Muscle of leg (tissue), 16 donors: Measurements from ENCODE around the gene ZC3HAV1L. TPM values are rescaled to one million over a fixed set of nuclear protein-coding genes. Genes with fewer than 3 reads are reported as not detected.
A peak's percentile ranks its signal among the peaks of the same experiment; 100 is the strongest.
"Not testable (repeated sequence)": the region's sequence is repeated elsewhere in the genome, so short reads cannot be mapped to it uniquely, and the experiment has no call there.

ENCODE experiments used
- DNase-seq: peaks from one replicate; pipeline ENCODE4 v3.0.0; 2013
- H3K27ac ChIP-seq: one replicate; pipeline ENCODE4 v1.5.1; 2013; ENCODE audit warnings: mild to moderate bottlenecking, low read length, control low read depth
- H3K27me3 ChIP-seq: one replicate; pipeline ENCODE4 v1.6.1; 2013; ENCODE audit warnings: low read length; ENCODE audit not compliant: control insufficient read depth, insufficient read depth
- H3K36me3 ChIP-seq: one replicate; pipeline ENCODE4 v1.6.1; 2013; ENCODE audit warnings: low read length; ENCODE audit not compliant: control insufficient read depth, insufficient read depth
- H3K4me1 ChIP-seq: one replicate; pipeline ENCODE4 v1.6.1; 2013; ENCODE audit warnings: low read length; ENCODE audit not compliant: control insufficient read depth, insufficient read depth
- H3K4me3 ChIP-seq: one replicate; pipeline ENCODE4 v1.5.1; 2013; ENCODE audit warnings: low read length, control low read depth
- H3K9me3 ChIP-seq: replicated peaks from 2 replicates; pipeline ENCODE4 v1.6.1; 2013; ENCODE audit warnings: low read depth, low read length; ENCODE audit not compliant: control insufficient read depth
- WGBS: methylation state at CpG from one replicate; pipeline ENCODE4 v1.1.5; 2013; ENCODE audit warnings: missing lambda C conversion rate; ENCODE audit not compliant: insufficient coverage; 5-methylcytosine and 5-hydroxymethylcytosine counted together
- long read RNA-seq, 11 donors: transcript quantifications; one replicate each; lab custom pipeline, GENCODE V29; 2026
- polyA plus RNA-seq, 8 donors: library from polyadenylated mRNA; unstranded; fragments of 120-200 nt; gene quantifications; one replicate each; pipeline versions ENCODE4 v1.2.1 to v1.2.3, GENCODE V29; 2013; ENCODE audit warnings: inconsistent platforms in 1 of 8, low replicate concordance in 1 of 8; ENCODE audit not compliant: insufficient read length in 8 of 8, insufficient read depth in 1 of 8
- total RNA-seq: library from RNA; stranded (reverse); fragments of 120-200 nt; gene quantifications from one replicate; pipeline ENCODE4 v1.2.4, GENCODE V29; 2013

Gene ZC3HAV1L
- total RNA-seq (9.0 TPM), polyA plus RNA-seq (10 to 100 TPM; 11.1 to 24.0 (median 18.8) TPM)
- long read RNA-seq, donor 1, partial matches to known transcripts: 14 of 15 reads
- long read RNA-seq, donor 1, other reads (novel, unspliced or antisense): 0 of 15 reads
- long read RNA-seq, donor 2: 0 reads
- long read RNA-seq, donor 3: 0 reads
- long read RNA-seq, donor 4: 0 reads
- long read RNA-seq, donor 5, partial matches to known transcripts: 12 of 13 reads
- long read RNA-seq, donor 5, other reads (novel, unspliced or antisense): 0 of 13 reads
- long read RNA-seq, donor 6, partial matches to known transcripts: 6 of 35 reads
- long read RNA-seq, donor 6, other reads (novel, unspliced or antisense): 28 of 35 reads
- long read RNA-seq, donor 7: 0 reads
- long read RNA-seq, donor 8, partial matches to known transcripts: 6 of 6 reads
- long read RNA-seq, donor 8, other reads (novel, unspliced or antisense): 0 of 6 reads
- long read RNA-seq, donor 9, partial matches to known transcripts: 0 of 5 reads
- long read RNA-seq, donor 9, other reads (novel, unspliced or antisense): 5 of 5 reads
- long read RNA-seq, donor 10, partial matches to known transcripts: 16 of 16 reads
- long read RNA-seq, donor 10, other reads (novel, unspliced or antisense): 0 of 16 reads
- long read RNA-seq, donor 11: 0 reads

- peaks cover 15% of the 10 kb centered on the region for H3K4me1 ChIP-seq
- H3K27me3 ChIP-seq: no peaks in the 10 kb centered on the region
- peak within 1 kb of the TSS; percentile 74 for H3K27ac ChIP-seq
- peaks cover 16% of the 10 kb centered on the region for H3K36me3 ChIP-seq
- WGBS: under 1% methylated on average over 82 of the region's 82 CpGs
- DNase-seq: peak; percentile 93
- no peaks in the 10 kb centered on the region for H3K9me3 ChIP-seq
- peak within 1 kb of the TSS; percentile 69 for H3K4me3 ChIP-seq
Measured at GRCh38 chr7:139035586-139036353, at the start of gene ZC3HAV1L. Gene ZC3HAV1L, minus strand, starts transcription at chr7:139036042. Its CDS starts 25 bp downstream, at chr7:139036017.

DNA sequence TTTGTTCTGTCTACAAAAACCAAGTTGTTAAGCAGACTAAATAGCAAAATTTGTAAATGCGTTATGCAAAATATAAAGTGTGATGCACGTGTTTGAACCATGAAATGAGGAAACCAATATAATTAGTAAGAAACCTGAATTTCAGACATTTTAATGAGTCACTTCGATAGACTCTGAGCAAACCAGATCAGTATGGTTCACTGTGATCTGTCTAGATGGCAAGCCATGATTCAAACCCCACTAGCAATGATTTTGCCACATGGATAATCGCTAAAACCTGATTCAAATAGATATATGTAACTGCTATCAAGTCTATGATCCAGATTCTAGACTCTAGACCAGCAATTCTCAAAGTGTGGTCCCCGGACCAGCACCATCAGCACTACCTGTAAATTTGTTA lies 48.9 kb upstream of the ZC3HAV1L start:
- H3K4me1 ChIP-seq: no peaks in the 10 kb centered on the region
- peaks cover 75% of the 10 kb centered on the region for H3K36me3 ChIP-seq
- H3K9me3 ChIP-seq: no peaks in the 10 kb centered on the region
- no peak for DNase-seq
- H3K4me3 ChIP-seq: no peak overlapping the region
- no CpG with 5 or more reads among the region's 5 CpGs for WGBS
- no peak overlapping the region for H3K27ac ChIP-seq
- H3K27me3 ChIP-seq: no peaks in the 10 kb centered on the region

DNA sequence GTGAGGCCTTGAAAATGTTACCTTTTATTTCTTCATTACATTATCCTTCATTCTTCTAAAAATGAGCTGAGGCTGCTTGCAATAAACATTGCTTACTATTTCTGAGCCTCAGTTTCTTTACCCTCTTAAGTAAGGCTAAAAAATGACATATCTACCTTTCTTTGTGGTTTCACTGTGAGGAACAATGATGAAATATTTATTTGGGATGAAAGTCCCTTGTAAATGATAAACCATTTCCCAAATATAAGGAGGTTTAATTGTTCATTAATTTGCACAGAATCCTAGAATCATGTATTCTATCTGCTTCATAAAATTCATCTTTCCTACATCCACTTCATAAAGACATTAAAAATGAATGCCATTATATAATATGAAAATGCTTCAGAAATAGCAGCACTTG lies 45.7 kb upstream of the ZC3HAV1L start:
- Histone ChIP-seq H3K9me3 (no peaks in the 10 kb centered on the region), H3K27me3 (no peaks in the 10 kb centered on the region), H3K4me1 (no peaks in the 10 kb centered on the region), H3K4me3 (no peak overlapping the region), H3K36me3 (peaks cover 74% of the 10 kb centered on the region), H3K27ac (no peak overlapping the region)
- no peak for DNase-seq

GRCh38 chr7:139080905-139081304 lies 45.1 kb upstream of the ZC3HAV1L start:
- H3K4me3 ChIP-seq: no peak overlapping the region
- H3K27ac ChIP-seq: no peak overlapping the region
- peaks cover 74% of the 10 kb centered on the region for H3K36me3 ChIP-seq

DNA sequence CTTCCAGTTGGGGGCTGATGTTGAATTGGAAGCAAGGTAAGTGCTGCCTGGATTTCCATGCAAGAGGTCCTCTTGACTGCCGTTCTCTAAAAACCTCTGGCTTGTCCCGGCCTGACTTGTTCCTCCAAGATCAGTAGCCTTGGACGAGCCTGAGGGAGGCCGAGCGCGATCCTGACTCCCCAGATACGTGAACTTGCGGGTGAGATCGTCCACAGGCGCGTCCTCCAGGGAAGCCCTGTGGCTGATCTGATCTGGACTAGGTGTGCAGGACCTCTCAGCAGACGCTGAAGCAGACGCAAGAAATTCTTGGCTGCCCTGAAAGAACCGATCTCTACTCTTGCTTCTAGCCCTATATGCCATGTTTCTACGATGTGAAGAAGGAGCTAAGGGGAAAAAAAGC lies 44.0 kb upstream of the ZC3HAV1L start:
- Histone ChIP-seq H3K27me3 (no peaks in the 10 kb centered on the region), H3K4me3 (no peak overlapping the region), H3K4me1 (peaks cover 1% of the 10 kb centered on the region), H3K36me3 (peaks cover 70% of the 10 kb centered on the region), H3K9me3 (no peaks in the 10 kb centered on the region), H3K27ac (no peak overlapping the region)
- no peak for DNase-seq
- WGBS: 95% methylated on average over 12 of the region's 15 CpGs

More at GRCh38 chr7:139080905-139081304, 45.1 kb upstream of the ZC3HAV1L start:
- Histone ChIP-seq H3K9me3 (no peaks in the 10 kb centered on the region), H3K27me3 (no peaks in the 10 kb centered on the region), H3K4me1 (no peaks in the 10 kb centered on the region)
- WGBS: 79% methylated on average over 4 of the region's 8 CpGs
- no peak for DNase-seq

- H3K27me3 ChIP-seq: no peaks in the 10 kb centered on the region
- H3K4me1 ChIP-seq: peaks cover 2% of the 10 kb centered on the region
- DNase-seq: no peak
- WGBS: 83% methylated on average over 1 of the region's 1 CpG
- no peaks in the 10 kb centered on the region for H3K9me3 ChIP-seq
- peaks cover 64% of the 10 kb centered on the region for H3K36me3 ChIP-seq
- no peak overlapping the region for H3K4me3 ChIP-seq
- H3K27ac ChIP-seq: no peak overlapping the region
Measured at GRCh38 chr7:139078911-139079310, 43.1 kb upstream of the ZC3HAV1L start.

DNA sequence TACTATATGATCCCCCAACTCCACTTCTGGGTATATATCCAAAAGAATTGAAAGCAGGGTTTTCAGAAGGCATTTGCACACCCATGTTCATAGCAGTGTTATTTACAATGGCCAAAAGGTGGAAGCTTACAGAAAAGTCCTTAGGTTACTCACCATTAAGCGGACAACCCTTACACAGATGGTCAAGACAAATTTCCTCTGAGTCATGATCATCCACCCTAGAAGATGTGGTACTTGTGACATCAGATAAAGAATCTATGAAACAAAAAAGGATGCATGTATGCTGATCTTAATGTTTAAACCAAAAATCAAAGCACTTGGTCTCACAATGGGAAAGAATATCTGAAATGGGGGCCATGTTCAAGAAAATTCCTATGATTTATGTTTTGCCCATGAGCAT lies 42.6 kb upstream of the ZC3HAV1L start:
- Histone ChIP-seq H3K9me3 (no peaks in the 10 kb centered on the region), H3K4me1 (peaks cover 2% of the 10 kb centered on the region), H3K4me3 (no peak overlapping the region), H3K27me3 (no peaks in the 10 kb centered on the region), H3K27ac (no peak overlapping the region), H3K36me3 (peaks cover 64% of the 10 kb centered on the region)
- WGBS: no CpG with 5 or more reads among the region's 1 CpG
- DNase-seq: no peak

DNA sequence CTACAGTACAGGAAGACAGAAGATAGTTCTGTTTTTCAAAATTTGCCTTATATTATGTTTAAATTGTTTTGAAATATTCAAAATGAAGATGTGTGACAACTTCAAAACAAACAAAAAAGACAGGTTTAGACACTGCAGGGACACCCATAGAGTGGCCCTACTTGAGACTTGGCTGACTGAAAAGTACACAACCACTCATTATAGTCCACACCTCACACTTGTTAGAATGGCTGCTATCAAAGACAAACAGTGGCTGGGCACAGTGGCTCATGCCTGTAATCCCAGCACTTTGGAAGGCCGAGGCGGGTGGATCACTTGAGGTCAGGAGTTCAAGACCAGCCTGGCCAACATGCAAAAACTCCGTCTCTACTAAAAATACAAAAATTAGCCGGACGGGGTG lies 41.9 kb upstream of the ZC3HAV1L start:
- H3K4me3 ChIP-seq, H3K27ac ChIP-seq, H3K27me3 ChIP-seq, H3K4me1 ChIP-seq, DNase-seq, H3K9me3 ChIP-seq: not testable (repeated sequence)
- H3K36me3 ChIP-seq: peaks cover 67% of the 10 kb centered on the region
- 92% methylated on average over 2 of the region's 5 CpGs for WGBS

DNA sequence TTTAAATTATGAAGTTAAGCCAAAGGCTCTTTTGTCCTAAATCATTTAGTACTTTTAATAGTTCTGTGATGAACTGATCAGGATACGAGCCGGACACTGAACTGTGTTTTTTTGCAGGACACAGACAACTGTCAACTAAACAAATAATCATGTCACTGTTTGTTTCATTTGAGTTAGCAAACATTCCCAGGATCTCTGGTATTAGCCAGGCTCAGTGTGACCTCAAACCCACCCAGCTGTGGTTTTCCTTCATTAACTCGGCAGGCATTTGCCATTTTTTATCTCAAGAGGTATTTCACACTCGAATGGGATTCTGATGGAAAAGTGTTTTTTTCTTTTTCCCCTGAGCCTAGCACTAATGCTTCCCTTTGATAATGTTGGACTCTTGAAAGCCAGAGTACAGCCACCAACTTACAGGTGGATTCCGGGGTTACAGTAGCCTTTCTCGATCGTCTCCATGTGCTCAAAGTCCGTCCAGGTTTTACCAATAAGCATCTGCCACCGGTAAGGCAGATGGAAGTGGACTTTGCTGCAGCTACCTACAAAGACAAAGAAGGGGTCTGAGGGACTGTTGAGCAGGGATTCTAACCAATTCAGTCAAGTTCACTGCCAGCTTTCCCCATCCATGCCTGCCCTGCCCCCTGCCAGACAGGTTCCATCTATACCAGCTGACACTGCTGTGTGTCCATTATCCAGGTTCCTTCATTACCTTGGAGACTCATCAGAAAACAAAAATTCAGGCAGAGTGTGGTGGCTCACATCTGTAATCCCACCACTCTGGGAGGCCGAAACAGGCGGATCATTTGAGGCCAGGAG lies 40.2 kb upstream of the ZC3HAV1L start:
- WGBS: 93% methylated on average over 5 of the region's 11 CpGs
- Histone ChIP-seq H3K4me1 (peaks cover 2% of the 10 kb centered on the region), H3K9me3 (no peaks in the 10 kb centered on the region), H3K36me3 (peaks cover 74% of the 10 kb centered on the region), H3K27me3 (no peaks in the 10 kb centered on the region), H3K27ac (no peak overlapping the region), H3K4me3 (no peak overlapping the region)
- no peak for DNase-seq
